IMR-90 (cell line): ENCODE data around the gene THEM4. TPM values are rescaled to one million over a fixed set of nuclear protein-coding genes. Genes with fewer than 3 reads are reported as not detected.

Experiments
- ATAC-seq: fragments of 200-7000 bp; cut with Tn5 transposase; 2 replicates; pipeline ENCODE4 v1.9.1; 2020; ENCODE audit warnings: low read depth, mild to moderate bottlenecking, moderate library complexity
- BruUV-seq: library from RNA; stranded (reverse); fragments of 400-500 nt; replicated peaks from 2 replicates; lab custom pipeline; 2021; lab: Mats Ljungman, UMichigan
- CTCF ChIA-PET: fragments of 300-600 bp; formaldehyde crosslinking; extraction: SDS; loops from one replicate; lab custom pipeline; 2021; ENCODE audit warnings: antibody characterized with exemption; lab: Yijun Ruan, JAX
- POLR2A ChIA-PET: fragments of 300-600 bp; sonication (Branson Sonifier 250); formaldehyde crosslinking; loops from one replicate; lab custom pipeline; 2022; ENCODE audit warnings: antibody characterized with exemption; ENCODE audit not compliant: unreplicated experiment; lab: Charles Lee
- DNase-seq: peaks from one replicate; pipeline ENCODE4 v3.0.0; 2013
- H2AFZ ChIP-seq: replicated peaks from 2 replicates; pipeline ENCODE3; 2013; ENCODE audit warnings: low read length, mild to moderate bottlenecking; ENCODE audit not compliant: poor library complexity
- H2AK5ac ChIP-seq: 2 replicates; pipeline ENCODE4 v1.6.1; 2013; ENCODE audit warnings: low read depth, low read length, inconsistent platforms
- H2AK9ac ChIP-seq: replicated peaks from 2 replicates; pipeline ENCODE3; 2013; ENCODE audit warnings: mild to moderate bottlenecking, low read depth, low read length, moderate library complexity; ENCODE audit not compliant: poor library complexity
- H2BK120ac ChIP-seq: 2 replicates; pipeline ENCODE4 v1.6.1; 2013; ENCODE audit warnings: low read depth, low read length, inconsistent platforms
- H2BK15ac ChIP-seq: 3 replicates; pipeline ENCODE4 v1.6.1; 2013; ENCODE audit warnings: low read depth, low read length, inconsistent platforms
- H2BK20ac ChIP-seq: 2 replicates; pipeline ENCODE4 v1.6.1; 2013; ENCODE audit warnings: low read depth, mild to moderate bottlenecking, inconsistent platforms, low read length, moderate library complexity
- H2BK5ac ChIP-seq: 2 replicates; pipeline ENCODE4 v1.6.1; 2013; ENCODE audit warnings: mild to moderate bottlenecking, low read depth, low read length, inconsistent platforms; ENCODE audit not compliant: poor library complexity, severe bottlenecking
- H3K14ac ChIP-seq: replicated peaks from 2 replicates; pipeline ENCODE4 v1.6.1; 2013; ENCODE audit warnings: low read depth, low read length, inconsistent platforms
- H3K18ac ChIP-seq: 2 replicates; pipeline ENCODE4 v1.6.1; 2013; ENCODE audit warnings: low read depth, low read length, control low read depth
- H3K23ac ChIP-seq: 2 replicates; pipeline ENCODE4 v1.6.1; 2013; ENCODE audit warnings: low read depth, low read length, inconsistent platforms
- H3K27ac ChIP-seq: 2 replicates; pipeline ENCODE4 v1.5.1; 2013; ENCODE audit warnings: mild to moderate bottlenecking, control low read depth, low read length; ENCODE audit not compliant: insufficient read depth
- H3K27me3 ChIP-seq: 2 replicates; pipeline ENCODE4 v1.6.1; 2013; ENCODE audit warnings: low read length; ENCODE audit not compliant: control insufficient read depth, insufficient read depth
- H3K36me3 ChIP-seq: 2 replicates; pipeline ENCODE4 v1.6.1; 2013; ENCODE audit warnings: low read length, mixed read lengths; ENCODE audit not compliant: control insufficient read depth, insufficient read depth
- H3K4ac ChIP-seq: 2 replicates; pipeline ENCODE4 v1.6.1; 2013; ENCODE audit warnings: low read depth, low read length, inconsistent platforms
- H3K4me1 ChIP-seq: 2 replicates; pipeline ENCODE4 v1.6.1; 2013; ENCODE audit warnings: low read length, mixed read lengths; ENCODE audit not compliant: control insufficient read depth, insufficient read depth
- H3K4me2 ChIP-seq: 2 replicates; pipeline ENCODE4 v1.6.1; 2013; ENCODE audit warnings: low read depth, mild to moderate bottlenecking, control low read depth, low read length, moderate library complexity
- H3K4me3 ChIP-seq: 2 replicates; pipeline ENCODE4 v1.5.1; 2013; ENCODE audit warnings: low read depth, mild to moderate bottlenecking, control low read depth, low read length, moderate library complexity; ENCODE audit not compliant: insufficient read depth
- H3K56ac ChIP-seq: 2 replicates; pipeline ENCODE4 v1.6.1; 2013; ENCODE audit warnings: low read length, inconsistent platforms; ENCODE audit not compliant: insufficient read depth; ENCODE audit errors: extremely low read depth
- H3K79me1 ChIP-seq, 2 experiments: 2 replicates each; pipeline ENCODE4 v1.6.1; 2013; ENCODE audit warnings: low read length in 2 of 2, inconsistent platforms in 1 of 2, low read depth in 1 of 2
- H3K9ac ChIP-seq: 2 replicates; pipeline ENCODE4 v1.6.1; 2013; ENCODE audit warnings: low read depth, low read length, control low read depth
- H3K9me1 ChIP-seq: 2 replicates; pipeline ENCODE4 v1.6.1; 2013; ENCODE audit warnings: low read length, inconsistent platforms; ENCODE audit not compliant: insufficient read depth
- H3K9me3 ChIP-seq: 2 replicates; pipeline ENCODE4 v1.6.1; 2013; ENCODE audit warnings: low read length; ENCODE audit not compliant: control insufficient read depth, insufficient read depth
- H4K20me1 ChIP-seq: 2 replicates; pipeline ENCODE4 v1.6.1; 2013; ENCODE audit warnings: low read length, inconsistent platforms; ENCODE audit not compliant: insufficient read depth
- H4K5ac ChIP-seq: 2 replicates; pipeline ENCODE4 v1.6.1; 2013; ENCODE audit warnings: mild to moderate bottlenecking, low read depth, low read length, control low read depth
- H4K8ac ChIP-seq, 2 experiments: 2 replicates each; pipeline ENCODE4 v1.6.1; 2013; ENCODE audit warnings: low read depth in 2 of 2, low read length in 2 of 2, control low read depth in 1 of 2, inconsistent platforms in 1 of 2
- H4K91ac ChIP-seq: 2 replicates; pipeline ENCODE4 v1.6.1; 2013; ENCODE audit warnings: low read depth, low read length, inconsistent platforms; ENCODE audit not compliant: insufficient read depth
- BHLHE40 ChIP-seq: fragments of 150-350 bp; IDR thresholded peaks from 2 replicates; pipeline ENCODE4 v1.6.1; 2016; ENCODE audit warnings: mild to moderate bottlenecking, low read depth, low read length
- CHD1 ChIP-seq: IDR thresholded peaks from 2 replicates; pipeline ENCODE4 v1.6.1; 2012; ENCODE audit warnings: low read depth, low read length, improper control_type of control experiment
- FOS ChIP-seq: fragments of 150-350 bp; IDR thresholded peaks from 2 replicates; pipeline ENCODE4 v1.6.1; 2016; ENCODE audit warnings: low read depth, low read length
- MAFK ChIP-seq: IDR thresholded peaks from 2 replicates; pipeline ENCODE4 v1.6.1; 2012; ENCODE audit warnings: low read depth, low read length, improper control_type of control experiment
- MAZ ChIP-seq: IDR thresholded peaks from 2 replicates; pipeline ENCODE4 v1.6.1; 2012; ENCODE audit warnings: low read depth, mild to moderate bottlenecking, low read length, improper control_type of control experiment, moderate library complexity, borderline replicate concordance
- MXI1 ChIP-seq: IDR thresholded peaks from 2 replicates; pipeline ENCODE4 v1.6.1; 2012; ENCODE audit warnings: low read depth, mild to moderate bottlenecking, low read length, moderate library complexity, borderline replicate concordance
- NFE2L2 ChIP-seq: fragments of 150-350 bp; IDR thresholded peaks from 2 replicates; pipeline ENCODE4 v1.6.1; 2016; ENCODE audit warnings: low read depth, mild to moderate bottlenecking, low read length
- POLR2A ChIP-seq: IDR thresholded peaks from 2 replicates; pipeline ENCODE4 v1.6.1; 2012; ENCODE audit warnings: mild to moderate bottlenecking, low read depth, low read length
- RAD21 ChIP-seq: IDR thresholded peaks from 2 replicates; pipeline ENCODE4 v1.6.1; 2012; ENCODE audit warnings: low read length, improper control_type of control experiment
- RFX5 ChIP-seq: IDR thresholded peaks from 2 replicates; pipeline ENCODE4 v1.8.0; 2012; ENCODE audit warnings: low read depth, mild to moderate bottlenecking, low read length, moderate library complexity
- WGBS, 2 experiments: methylation state at CpG; one replicate each; pipeline versions ENCODE4 v1.1.5 to v1.1.7; 2013; ENCODE audit warnings: missing lambda C conversion rate in 2 of 2; ENCODE audit not compliant: insufficient read length in 1 of 2; ENCODE audit errors: extremely low coverage in 2 of 2; 5-methylcytosine and 5-hydroxymethylcytosine counted together
- dilution Hi-C: fragments of 300-500 bp; cut with HindIII; formaldehyde crosslinking; loops from one replicate; pipeline ENCODE4 v1.14.3; 2018; ENCODE audit warnings: low sequenced_read_pairs; ENCODE audit not compliant: unreplicated experiment
- in situ Hi-C: fragments of 300-500 bp; cut with MboI; formaldehyde crosslinking; loops from 3 replicates; pipeline ENCODE4 v1.14.3; 2019; ENCODE audit warnings: low sequenced_read_pairs, inconsistent platforms, mixed read lengths
- intact Hi-C: fragments of 100-400 bp; cut with micrococcal nuclease; formaldehyde crosslinking; loops from 2 replicates; pipeline ENCODE4 v1.10.0; 2022
- polyA plus RNA-seq, 3 experiments: library from polyadenylated mRNA; depleted of rRNA; stranded (reverse); fragments of >200 nt; gene quantifications; 2 replicates each; pipeline ENCODE4 v1.2.3, GENCODE V29; 2012; ENCODE audit warnings: low replicate concordance in 1 of 3
- total RNA-seq: library from RNA; depleted of rRNA; stranded (reverse); fragments of >200 nt; gene quantifications from 2 replicates; pipeline ENCODE4 v1.2.3, GENCODE V29; 2012
- TF ChIP-seq, protein P1 (sequence below): fragments of 150-350 bp; IDR thresholded peaks from 2 replicates; pipeline ENCODE4 v1.6.1; 2016; ENCODE audit warnings: low read depth, mild to moderate bottlenecking, low read length, moderate library complexity, borderline replicate concordance
- TF ChIP-seq, protein P2 (sequence below): fragments of 150-350 bp; IDR thresholded peaks from 2 replicates; pipeline ENCODE4 v1.6.1; 2017; ENCODE audit warnings: mild to moderate bottlenecking, antibody characterized with exemption, low read length, low read depth
- TF ChIP-seq, protein P3 (sequence below): conservative IDR thresholded peaks from 2 replicates; pipeline ENCODE4 v1.5.1; 2012; ENCODE audit warnings: mild to moderate bottlenecking, low read depth, low read length, improper control_type of control experiment

The THEM4 gene
- total and polyA plus RNA-seq, 2 of the 4 experiments (the other 2 are of a cell fraction): 7.3 to 15.7 TPM

DNA sequence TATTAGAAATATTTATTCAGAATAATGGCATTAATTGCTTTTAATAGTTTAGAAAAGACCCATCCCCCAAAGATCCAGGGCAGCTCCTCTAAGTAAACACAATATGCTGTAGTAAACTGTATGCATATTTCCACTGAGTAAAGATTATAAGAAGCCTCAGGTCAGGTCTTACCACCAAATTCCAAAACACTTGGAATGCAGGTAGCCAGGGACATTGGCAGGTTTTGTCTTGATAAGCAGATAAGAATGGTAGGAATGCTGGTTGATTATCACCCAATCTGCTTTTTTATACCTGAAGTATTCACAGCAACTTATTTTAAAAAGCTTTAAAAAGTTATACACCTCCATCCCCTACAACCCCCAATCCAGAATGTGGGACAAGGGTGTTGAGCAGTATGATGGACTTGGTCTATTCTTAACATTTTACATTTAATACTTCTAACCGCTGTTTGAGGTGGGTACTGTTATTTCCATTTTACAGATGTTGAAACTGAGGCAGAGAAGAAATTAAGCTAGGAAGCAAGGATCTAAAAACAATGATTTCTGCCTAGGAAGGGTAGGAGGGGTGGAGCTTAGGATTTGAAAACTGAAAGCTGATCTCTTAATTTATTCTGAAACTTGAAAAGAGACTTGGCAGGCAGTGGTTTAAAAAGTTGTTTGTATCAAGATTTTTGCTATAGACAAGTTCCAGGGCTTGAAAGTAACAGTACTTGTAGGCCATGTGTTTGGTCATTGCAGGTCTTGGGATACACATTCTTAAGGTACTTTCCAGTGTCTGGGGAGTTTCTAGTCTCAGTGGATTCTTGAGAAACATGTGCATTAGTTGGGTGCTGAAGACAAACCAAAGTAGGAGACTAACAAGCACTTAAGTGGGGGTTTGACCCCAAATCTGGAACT lies 15.6 kb upstream of the THEM4 start:
- no peak overlapping the region for H2BK120ac ChIP-seq
- H2AK5ac ChIP-seq: no peak overlapping the region
- no peaks in the 10 kb centered on the region for H3K9me3 ChIP-seq
- no peak overlapping the region for H2BK15ac ChIP-seq
- H4K5ac ChIP-seq: no peak overlapping the region
- H3K14ac ChIP-seq: no peak overlapping the region
- WGBS, 2 experiments: no CpG with 5 or more reads among the region's 1 CpG
- no peak overlapping the region for H3K4ac ChIP-seq
- in situ Hi-C loops (no loop called here), intact Hi-C loops (no loop called here), dilution Hi-C loops (loop anchor here (25.0 kb wide), 1 partner anchor 87 kb away; no protein-coding TSS in a partner anchor)
- H3K18ac ChIP-seq: no peak overlapping the region
- peak; percentile 21; the same call in 1 of the 2 replicates for ATAC-seq
- no peak overlapping the region for H3K9ac ChIP-seq
- no peak overlapping the region for H2AFZ ChIP-seq
- H4K20me1 ChIP-seq: no peaks in the 10 kb centered on the region
- H3K56ac ChIP-seq: no peak overlapping the region
- no peak overlapping the region for H2BK5ac ChIP-seq
- peaks cover 12% of the 10 kb centered on the region for H3K27me3 ChIP-seq
- no peaks in the 10 kb centered on the region for H3K4me1 ChIP-seq
- H3K9me1 ChIP-seq: no peaks in the 10 kb centered on the region; the same call in 1 of the 2 replicates
- H3K4me2 ChIP-seq: no peak overlapping the region
- H2BK20ac ChIP-seq: no peak overlapping the region
- DNase-seq: no peak
- no peak overlapping the region for H3K23ac ChIP-seq
- CTCF ChIA-PET: interaction anchor here (1.0 kb wide), 1 partner anchor 77 kb away, joined by 3 read pairs; no protein-coding TSS in a partner anchor
- H2AK9ac ChIP-seq: no peak overlapping the region
- H3K79me1 ChIP-seq: no peaks in the 10 kb centered on the region
- no peaks in the 10 kb centered on the region for H3K36me3 ChIP-seq
- no peak for TF ChIP-seq FOS
- no peak for TF ChIP-seq CHD1
- TF ChIP-seq NFE2L2: no peak
- TF ChIP-seq, protein P1, sequence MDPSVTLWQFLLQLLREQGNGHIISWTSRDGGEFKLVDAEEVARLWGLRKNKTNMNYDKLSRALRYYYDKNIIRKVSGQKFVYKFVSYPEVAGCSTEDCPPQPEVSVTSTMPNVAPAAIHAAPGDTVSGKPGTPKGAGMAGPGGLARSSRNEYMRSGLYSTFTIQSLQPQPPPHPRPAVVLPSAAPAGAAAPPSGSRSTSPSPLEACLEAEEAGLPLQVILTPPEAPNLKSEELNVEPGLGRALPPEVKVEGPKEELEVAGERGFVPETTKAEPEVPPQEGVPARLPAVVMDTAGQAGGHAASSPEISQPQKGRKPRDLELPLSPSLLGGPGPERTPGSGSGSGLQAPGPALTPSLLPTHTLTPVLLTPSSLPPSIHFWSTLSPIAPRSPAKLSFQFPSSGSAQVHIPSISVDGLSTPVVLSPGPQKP: no peak
- TF ChIP-seq RAD21: no peak
- no peak for TF ChIP-seq MXI1
- TF ChIP-seq RFX5: no peak
- no peak for TF ChIP-seq MAFK
- TF ChIP-seq, protein P2, sequence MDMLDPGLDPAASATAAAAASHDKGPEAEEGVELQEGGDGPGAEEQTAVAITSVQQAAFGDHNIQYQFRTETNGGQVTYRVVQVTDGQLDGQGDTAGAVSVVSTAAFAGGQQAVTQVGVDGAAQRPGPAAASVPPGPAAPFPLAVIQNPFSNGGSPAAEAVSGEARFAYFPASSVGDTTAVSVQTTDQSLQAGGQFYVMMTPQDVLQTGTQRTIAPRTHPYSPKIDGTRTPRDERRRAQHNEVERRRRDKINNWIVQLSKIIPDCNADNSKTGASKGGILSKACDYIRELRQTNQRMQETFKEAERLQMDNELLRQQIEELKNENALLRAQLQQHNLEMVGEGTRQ: no peak
- no peak for TF ChIP-seq POLR2A
- no peak for TF ChIP-seq BHLHE40
- TF ChIP-seq MAZ: no peak
- TF ChIP-seq, protein P3, sequence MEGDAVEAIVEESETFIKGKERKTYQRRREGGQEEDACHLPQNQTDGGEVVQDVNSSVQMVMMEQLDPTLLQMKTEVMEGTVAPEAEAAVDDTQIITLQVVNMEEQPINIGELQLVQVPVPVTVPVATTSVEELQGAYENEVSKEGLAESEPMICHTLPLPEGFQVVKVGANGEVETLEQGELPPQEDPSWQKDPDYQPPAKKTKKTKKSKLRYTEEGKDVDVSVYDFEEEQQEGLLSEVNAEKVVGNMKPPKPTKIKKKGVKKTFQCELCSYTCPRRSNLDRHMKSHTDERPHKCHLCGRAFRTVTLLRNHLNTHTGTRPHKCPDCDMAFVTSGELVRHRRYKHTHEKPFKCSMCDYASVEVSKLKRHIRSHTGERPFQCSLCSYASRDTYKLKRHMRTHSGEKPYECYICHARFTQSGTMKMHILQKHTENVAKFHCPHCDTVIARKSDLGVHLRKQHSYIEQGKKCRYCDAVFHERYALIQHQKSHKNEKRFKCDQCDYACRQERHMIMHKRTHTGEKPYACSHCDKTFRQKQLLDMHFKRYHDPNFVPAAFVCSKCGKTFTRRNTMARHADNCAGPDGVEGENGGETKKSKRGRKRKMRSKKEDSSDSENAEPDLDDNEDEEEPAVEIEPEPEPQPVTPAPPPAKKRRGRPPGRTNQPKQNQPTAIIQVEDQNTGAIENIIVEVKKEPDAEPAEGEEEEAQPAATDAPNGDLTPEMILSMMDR: no peak
- H3K27ac ChIP-seq: no peak overlapping the region
- POLR2A ChIA-PET: no interaction called here
- no peak overlapping the region for H4K8ac ChIP-seq
- BruUV-seq: no TSS peak
- no peak overlapping the region for H4K91ac ChIP-seq
- no peak overlapping the region for H3K4me3 ChIP-seq
